Myocyte (in vitro differentiated cells): ENCODE measurements around the gene OR2F1. TPM values are rescaled to one million over a fixed set of nuclear protein-coding genes. Genes with fewer than 3 reads are reported as not detected.

Source experiments
- DNase-seq: peaks from one replicate; pipeline ENCODE4 v3.0.0-alpha.2; 2012; ENCODE audit warnings: low read depth
- polyA plus RNA-seq: library from polyadenylated mRNA; unstranded; fragments of >200 nt; gene quantifications from one replicate; pipeline ENCODE4 v1.2.1, GENCODE V29; 2012; ENCODE audit warnings: missing spikeins
- total RNA-seq: library from RNA; depleted of rRNA; stranded (reverse); fragments of >200 nt; gene quantifications from 2 replicates; pipeline ENCODE4 v1.2.3, GENCODE V29; 2014

The OR2F1 gene
- total RNA-seq, result not detected in 2 replicates
- not detected for polyA plus RNA-seq

- DNase-seq, result no peak
Observed at GRCh38 chr7:143954544-143954943, at the start of gene OR2F1. TSS of gene OR2F1 (plus strand) at chr7:143954844. CDS start at chr7:143959971, 5,127 bp downstream.

- DNase-seq, result no peak
Observed at GRCh38 chr7:143905509-143905908, 49.1 kb upstream of the OR2F1 start.

- DNase-seq, result no peak
Observed at GRCh38 chr7:143906151-143906550, 48.5 kb upstream of the OR2F1 start.

- no peak for DNase-seq
Observed at GRCh38 chr7:143906895-143907294, 47.7 kb upstream of the OR2F1 start.

- DNase-seq, result no peak
Observed at GRCh38 chr7:143908120-143908519, 46.5 kb upstream of the OR2F1 start.

- DNase-seq, result no peak
Observed at GRCh38 chr7:143909863-143910262, 44.8 kb upstream of the OR2F1 start.

GRCh38 chr7:143910473-143911248 is 44.0 kb upstream of the OR2F1 start:
- no peak for DNase-seq

- no peak for DNase-seq
Observed at GRCh38 chr7:143913945-143914615, 40.6 kb upstream of the OR2F1 start.

GRCh38 chr7:143914938-143915652 is 39.5 kb upstream of the OR2F1 start:
- no peak for DNase-seq

GRCh38 chr7:143924851-143925250 is 29.8 kb upstream of the OR2F1 start:
- no peak for DNase-seq

- DNase-seq, result peak; percentile 87
Observed at GRCh38 chr7:143929224-143929920, 25.3 kb upstream of the OR2F1 start.

- DNase-seq, result peak; percentile 46
Observed at GRCh38 chr7:143931739-143932138, 22.9 kb upstream of the OR2F1 start.

GRCh38 chr7:143934526-143935325 is 19.9 kb upstream of the OR2F1 start, which contains the start of gene OR2F2:
TSS of gene OR2F2 (plus strand) at chr7:143935233. CDS start at chr7:143935233, 0 bp downstream.
- DNase-seq, result no peak

- DNase-seq, result peak; percentile 64
Observed at GRCh38 chr7:143936087-143937009, 18.3 kb upstream of the OR2F1 start.

- no peak for DNase-seq
Observed at GRCh38 chr7:143938379-143939243, 16.0 kb upstream of the OR2F1 start.

- DNase-seq, result no peak
Observed at GRCh38 chr7:143945423-143945822, 9.2 kb upstream of the OR2F1 start.

- no peak for DNase-seq
Observed at GRCh38 chr7:143947111-143947510, 7.5 kb upstream of the OR2F1 start.

- no peak for DNase-seq
Observed at GRCh38 chr7:143948733-143949132, 5.9 kb upstream of the OR2F1 start.
